NCI-H2029 treated with DMSO at 0.1 percent for 48 hours (cell line): ENCODE results near the gene CDA.

Experiments used
- DNase-seq: peaks from one replicate; lab custom pipeline; 2025; lab: John Stamatoyannopoulos, UW

CDA gene

DNA sequence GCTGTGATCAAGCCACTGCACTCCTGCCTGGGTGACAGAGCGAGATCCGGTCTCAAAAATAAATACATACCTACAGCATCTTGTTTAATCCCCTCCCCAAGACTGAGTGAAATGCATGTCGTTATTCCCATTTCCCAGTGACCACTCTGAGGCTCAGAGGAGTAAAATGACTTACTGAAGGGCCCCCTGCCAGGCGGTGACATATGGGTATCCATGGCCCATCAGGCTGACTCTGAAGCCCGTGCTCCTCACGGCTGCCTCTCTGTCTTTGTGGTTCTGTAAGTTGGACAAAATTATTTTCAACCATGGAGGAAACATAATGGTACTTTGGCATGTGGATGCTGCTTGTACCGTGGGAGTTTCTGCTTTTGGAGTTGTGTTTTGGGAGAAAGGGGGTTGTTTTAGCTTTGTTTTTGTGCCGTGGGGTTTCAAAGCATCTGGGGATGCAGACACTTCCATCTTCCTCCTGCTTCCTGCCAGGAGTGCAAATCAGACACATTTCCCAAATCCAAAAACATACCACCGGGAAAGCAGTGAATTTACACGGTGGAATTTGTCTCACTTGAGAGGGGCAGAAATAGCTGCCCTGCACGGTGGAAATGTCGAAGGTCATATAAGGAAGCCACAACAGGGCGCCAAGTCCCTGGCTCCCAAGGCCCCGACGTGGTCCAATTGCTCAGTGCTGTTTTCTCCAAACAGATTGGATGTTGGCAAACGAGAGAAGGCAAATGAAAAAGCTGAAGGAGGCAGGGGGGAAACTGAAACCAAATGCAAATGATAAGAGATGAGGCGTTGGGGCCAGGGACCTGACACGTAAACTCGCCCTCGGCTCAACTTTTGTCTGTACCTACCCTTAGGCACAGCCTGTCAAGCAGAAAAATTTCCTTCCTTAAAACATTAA, 27.3 kb downstream of the CDA start:
- DNase-seq: no peak

DNA sequence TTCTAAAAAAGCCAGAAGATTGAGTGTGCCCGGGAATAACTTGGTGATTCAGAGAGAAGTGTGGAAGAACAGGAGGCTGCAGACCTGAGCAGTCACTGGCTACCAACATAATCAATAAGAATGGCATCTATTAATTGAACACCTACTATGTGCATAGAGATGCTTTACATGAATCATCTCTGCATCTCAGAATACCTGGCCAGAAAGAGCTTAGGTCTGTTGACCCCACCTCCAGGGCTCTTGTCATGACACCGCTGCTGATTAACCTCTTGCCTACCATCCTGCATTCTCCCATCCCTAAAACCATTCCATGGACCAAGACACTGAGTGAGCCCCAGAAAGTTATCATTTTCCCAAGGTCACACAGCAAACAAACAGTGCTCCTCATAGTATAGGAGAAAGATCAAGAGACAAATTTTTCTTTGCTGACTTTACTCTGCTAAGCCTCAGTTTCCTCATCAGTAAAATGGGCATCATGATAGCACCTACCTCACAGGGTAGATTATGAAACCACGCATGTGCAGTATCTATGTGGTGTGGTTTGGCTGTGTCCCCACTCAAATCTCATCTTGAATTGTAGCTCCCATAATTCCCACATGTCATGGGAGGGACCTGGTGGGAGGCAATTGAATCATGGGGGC, 28.1 kb downstream of the CDA start:
- DNase-seq: no peak

DNA sequence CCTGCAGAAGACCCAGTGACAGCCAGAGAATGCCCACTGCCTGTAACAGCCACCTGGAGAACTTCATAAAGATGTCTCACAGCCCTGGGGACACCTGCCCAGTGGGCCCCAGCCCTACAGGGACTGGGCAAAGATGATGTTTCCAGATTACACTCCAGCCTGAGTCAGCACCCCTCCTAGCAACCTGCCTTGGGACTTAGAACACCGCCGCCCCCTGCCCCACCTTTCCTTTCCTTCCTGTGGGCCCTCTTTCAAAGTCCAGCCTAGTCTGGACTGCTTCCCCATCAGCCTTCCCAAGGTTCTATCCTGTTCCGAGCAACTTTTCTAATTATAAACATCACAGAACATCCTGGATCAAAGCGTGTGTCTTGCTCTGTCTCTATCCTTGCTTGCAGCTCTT, 29.7 kb downstream of the CDA start:
- DNase-seq: no peak

GRCh38 chr1:20619999-20620398, 31.1 kb downstream of the CDA start:
- no peak for DNase-seq

GRCh38 chr1:20621012-20621411, 32.1 kb downstream of the CDA start:
- no peak for DNase-seq

- DNase-seq: no peak
Measured at GRCh38 chr1:20624709-20625108, 35.8 kb downstream of the CDA start.

DNA sequence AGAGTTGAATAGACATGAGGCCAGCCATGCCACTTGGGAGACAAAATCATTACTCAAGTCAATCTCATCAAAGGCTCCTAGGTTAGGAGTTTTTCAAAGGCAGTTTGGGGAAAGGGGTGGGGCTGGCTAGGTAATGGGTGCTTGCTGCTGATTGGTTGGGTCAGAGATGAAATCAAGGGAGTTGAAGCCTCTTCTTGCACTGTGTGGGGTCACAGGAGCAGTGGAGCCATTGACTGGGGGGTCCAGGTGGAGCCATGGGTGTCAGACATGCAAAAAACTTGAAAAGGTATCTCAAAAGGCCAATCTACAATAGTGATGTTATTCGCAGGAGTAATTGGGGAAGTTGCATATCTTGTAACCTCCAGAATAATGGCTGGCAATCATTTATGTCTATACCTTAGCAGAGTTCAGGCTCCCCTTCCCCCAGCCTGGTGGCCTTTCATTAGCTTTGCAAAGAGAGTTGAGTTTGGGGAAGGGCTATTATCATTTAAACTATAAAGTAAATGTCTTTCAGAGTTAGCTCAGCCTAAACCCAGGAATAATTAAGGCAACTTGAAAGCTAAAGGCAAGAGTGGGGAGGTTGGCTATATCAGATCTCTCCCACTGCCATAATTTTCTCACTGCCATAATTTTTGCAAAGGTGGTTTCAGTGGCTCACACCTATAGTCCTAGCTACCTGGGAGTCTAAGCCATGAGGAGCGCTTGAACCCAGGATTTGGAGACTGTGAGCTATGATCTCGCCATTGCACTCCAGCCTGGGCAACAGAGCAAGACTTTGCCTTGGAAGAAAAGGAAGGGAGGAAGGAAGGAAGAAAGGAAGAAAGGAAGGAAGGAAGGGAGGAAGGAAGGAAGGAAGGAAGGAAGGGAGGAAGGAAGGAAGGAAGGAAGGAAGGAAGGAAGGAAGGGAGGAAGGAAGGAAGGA, 36.5 kb downstream of the CDA start:
- DNase-seq: no peak

DNA sequence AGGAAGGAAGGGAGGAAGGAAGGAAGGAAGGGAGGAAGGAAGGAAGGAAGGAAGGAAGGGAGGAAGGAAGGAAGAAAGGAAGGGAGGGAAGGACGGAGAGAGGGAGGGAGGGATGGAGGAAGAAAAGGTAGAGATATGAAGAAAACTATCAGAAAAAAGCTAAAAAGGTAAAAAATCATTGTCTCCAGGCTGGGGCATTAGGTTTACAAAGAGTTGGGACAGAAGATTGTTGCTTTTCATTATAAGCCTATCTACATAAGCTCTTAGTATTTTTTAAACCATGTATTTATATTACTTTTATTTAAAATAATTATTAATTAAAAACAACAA, 37.2 kb downstream of the CDA start:
- no peak for DNase-seq

DNA sequence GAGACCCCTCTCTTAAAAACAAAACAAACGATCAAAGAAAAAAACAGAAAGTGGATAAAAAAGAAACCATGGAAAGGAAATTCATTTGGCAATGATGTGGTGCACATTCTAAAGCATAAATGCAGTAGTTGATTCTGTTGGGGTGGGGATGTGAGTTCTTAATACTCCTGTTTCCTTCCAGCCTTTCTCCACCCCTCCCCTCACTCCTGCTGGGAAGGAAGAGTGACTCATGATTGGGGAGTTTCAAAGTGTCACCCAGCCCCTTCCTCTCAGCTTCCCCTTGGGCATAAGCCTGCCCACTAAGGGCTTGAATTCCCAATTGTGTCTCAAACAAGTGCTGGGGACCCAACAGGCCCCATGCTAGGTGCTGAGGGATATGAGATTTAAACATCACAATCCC, 37.6 kb downstream of the CDA start:
- no peak for DNase-seq

- DNase-seq: no peak
Measured at GRCh38 chr1:20630729-20631128, 41.8 kb downstream of the CDA start.

GRCh38 chr1:20632386-20632785, 43.5 kb downstream of the CDA start:
- DNase-seq: no peak

DNA sequence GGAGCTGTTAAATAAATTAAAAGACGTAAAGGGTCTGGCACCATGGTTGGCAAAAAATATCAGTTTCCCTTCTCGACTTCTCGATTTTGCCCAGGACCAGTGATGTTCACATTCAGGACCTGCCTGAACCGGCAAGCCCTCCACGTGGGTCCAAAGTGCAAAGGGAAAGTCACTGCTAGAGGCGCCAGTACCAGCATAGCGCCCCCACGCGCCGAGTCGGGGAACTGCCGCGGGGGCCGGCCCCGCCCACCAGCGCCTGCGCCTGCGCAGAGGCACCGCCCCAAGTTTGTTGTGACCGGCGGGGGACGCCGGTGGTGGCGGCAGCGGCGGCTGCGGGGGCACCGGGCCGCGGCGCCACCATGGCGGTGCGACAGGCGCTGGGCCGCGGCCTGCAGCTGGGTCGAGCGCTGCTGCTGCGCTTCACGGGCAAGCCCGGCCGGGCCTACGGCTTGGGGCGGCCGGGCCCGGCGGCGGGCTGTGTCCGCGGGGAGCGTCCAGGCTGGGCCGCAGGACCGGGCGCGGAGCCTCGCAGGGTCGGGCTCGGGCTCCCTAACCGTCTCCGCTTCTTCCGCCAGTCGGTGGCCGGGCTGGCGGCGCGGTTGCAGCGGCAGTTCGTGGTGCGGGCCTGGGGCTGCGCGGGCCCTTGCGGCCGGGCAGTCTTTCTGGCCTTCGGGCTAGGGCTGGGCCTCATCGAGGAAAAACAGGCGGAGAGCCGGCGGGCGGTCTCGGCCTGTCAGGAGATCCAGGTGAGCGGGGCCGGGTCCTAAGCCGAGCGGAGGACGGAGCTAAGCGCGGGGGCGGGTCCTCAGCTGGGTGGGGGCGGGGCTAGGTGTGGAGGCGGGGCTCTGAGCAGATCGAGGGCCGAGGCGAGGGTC, 44.5 kb downstream of the CDA start, which contains the start of gene PINK1:
PINK1 (plus strand) TSS at position 269 of the 875 bp plus-strand sequence; CDS start at position 360, 91 bp downstream.
- DNase-seq: peak; percentile 48

- DNase-seq: no peak
Measured at GRCh38 chr1:20634065-20634593, 45.2 kb downstream of the CDA start.

- peak; percentile 16 for DNase-seq
Measured at GRCh38 chr1:20634594-20635084, 45.7 kb downstream of the CDA start.

GRCh38 chr1:20636785-20637347, 48.0 kb downstream of the CDA start:
- no peak for DNase-seq

DNA sequence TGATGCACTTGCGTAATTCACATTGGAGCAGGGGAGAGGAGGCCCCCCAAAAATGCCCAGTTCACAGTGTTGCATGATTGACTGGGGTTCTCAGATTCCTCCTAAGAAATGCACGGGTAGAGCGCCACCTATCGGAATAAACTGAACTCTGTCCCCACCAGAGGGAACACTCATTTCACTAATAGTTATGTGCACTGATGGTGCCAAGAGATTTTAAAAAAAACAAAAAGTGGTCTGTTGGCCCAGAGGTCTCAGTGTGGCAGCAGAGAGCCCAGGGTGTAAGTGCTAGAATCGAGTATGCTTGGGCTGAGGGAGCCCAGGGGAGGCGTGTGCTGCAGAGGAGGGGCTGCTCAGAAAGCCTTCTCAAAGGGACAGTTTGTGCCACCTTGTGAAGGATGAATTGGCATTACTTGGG, 51.3 kb downstream of the CDA start:
- peak; percentile 20 for DNase-seq

- no peak for DNase-seq
Measured at GRCh38 chr1:20641975-20642374, 53.1 kb downstream of the CDA start.

DNA sequence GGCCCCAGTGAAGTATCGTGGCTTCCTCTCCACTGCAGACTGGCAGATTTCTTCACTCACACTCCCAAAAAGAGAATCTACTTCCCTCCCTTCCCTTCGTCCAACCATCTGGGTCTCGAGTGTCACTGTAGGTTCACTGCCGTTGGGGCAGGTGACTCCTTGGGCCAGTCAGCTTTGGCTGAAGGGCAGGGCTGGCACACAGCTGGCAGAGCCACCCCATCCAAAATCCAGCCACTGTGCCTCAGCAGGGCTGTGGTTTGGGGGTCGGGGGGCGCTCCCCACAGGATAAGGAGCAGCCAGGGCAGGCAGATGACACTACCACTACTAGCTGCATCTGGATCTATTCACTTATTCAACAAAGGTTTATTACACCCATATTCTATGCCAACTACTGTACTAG, 54.2 kb downstream of the CDA start:
- DNase-seq: no peak

DNA sequence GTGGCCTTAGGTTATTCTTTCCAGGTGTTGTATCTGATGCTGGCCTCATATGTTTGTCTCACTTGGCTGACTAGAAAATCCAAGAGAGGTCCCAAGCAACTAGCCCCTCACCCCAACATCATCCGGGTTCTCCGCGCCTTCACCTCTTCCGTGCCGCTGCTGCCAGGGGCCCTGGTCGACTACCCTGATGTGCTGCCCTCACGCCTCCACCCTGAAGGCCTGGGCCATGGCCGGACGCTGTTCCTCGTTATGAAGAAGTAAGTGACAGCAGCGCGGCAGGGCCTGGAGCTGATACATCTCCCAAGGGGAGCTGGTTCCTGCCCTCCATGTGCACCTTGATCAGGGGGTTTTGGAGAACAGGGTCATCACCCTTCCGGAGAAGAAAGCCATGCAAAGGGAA, 55.5 kb downstream of the CDA start:
- no peak for DNase-seq

DNA sequence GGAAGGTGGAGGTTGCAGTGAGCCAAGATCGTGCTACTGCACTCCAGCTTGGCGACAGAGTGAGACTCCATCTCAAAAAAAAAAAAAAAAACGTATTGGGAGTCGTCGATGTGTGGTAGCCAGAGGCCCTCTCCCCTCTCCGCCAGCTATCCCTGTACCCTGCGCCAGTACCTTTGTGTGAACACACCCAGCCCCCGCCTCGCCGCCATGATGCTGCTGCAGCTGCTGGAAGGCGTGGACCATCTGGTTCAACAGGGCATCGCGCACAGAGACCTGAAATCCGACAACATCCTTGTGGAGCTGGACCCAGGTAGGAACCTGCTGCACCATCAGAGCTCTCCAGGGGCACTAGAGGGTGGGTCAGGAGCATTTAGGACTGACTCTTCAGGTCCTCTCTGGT, 56.5 kb downstream of the CDA start:
- DNase-seq: no peak

- no peak for DNase-seq
Measured at GRCh38 chr1:20648438-20648837, 59.5 kb downstream of the CDA start.
